COR-L47 (cell line): ENCODE measurements around the gene RICTOR.

Source experiments
- DNase-seq: peaks from one replicate; lab custom pipeline; 2025; lab: John Stamatoyannopoulos, UW

The RICTOR gene

GRCh38 chr5:39074017-39074814, at the start of gene RICTOR:
RICTOR (minus strand) TSS chr5:39074399; CDS start chr5:39074377, 22 bp downstream.
- peak; percentile 76 for DNase-seq

GRCh38 chr5:39121922-39122321, 47.7 kb upstream of the RICTOR start:
- no peak for DNase-seq

GRCh38 chr5:39121315-39121714, 47.1 kb upstream of the RICTOR start:
- no peak for DNase-seq

GRCh38 chr5:39120052-39120420, 45.8 kb upstream of the RICTOR start:
- no peak for DNase-seq

- DNase-seq: no peak
These were observed 45.3 kb upstream of the RICTOR start for GRCh38 chr5:39119404-39120051.

- no peak for DNase-seq
These were observed 44.4 kb upstream of the RICTOR start for GRCh38 chr5:39118638-39119037.

- no peak for DNase-seq
These were observed 43.2 kb upstream of the RICTOR start for GRCh38 chr5:39117401-39117800.

GRCh38 chr5:39116344-39117170, 42.4 kb upstream of the RICTOR start:
- DNase-seq: no peak

GRCh38 chr5:39115644-39116343, 41.6 kb upstream of the RICTOR start:
- DNase-seq: no peak

- no peak for DNase-seq
These were observed 40.0 kb upstream of the RICTOR start for GRCh38 chr5:39114155-39114554.

GRCh38 chr5:39113354-39113953, 39.3 kb upstream of the RICTOR start:
- no peak for DNase-seq

GRCh38 chr5:39109606-39110005, 35.4 kb upstream of the RICTOR start:
- no peak for DNase-seq

- DNase-seq: no peak
These were observed 34.8 kb upstream of the RICTOR start for GRCh38 chr5:39108987-39109386.

- DNase-seq: no peak
These were observed 33.2 kb upstream of the RICTOR start for GRCh38 chr5:39107350-39107749.

- no peak for DNase-seq
These were observed 32.1 kb upstream of the RICTOR start for GRCh38 chr5:39106322-39106721.

- no peak for DNase-seq
These were observed 30.0 kb upstream of the RICTOR start for GRCh38 chr5:39104221-39104620.

- no peak for DNase-seq
These were observed 28.5 kb upstream of the RICTOR start for GRCh38 chr5:39102684-39103155.

- no peak for DNase-seq
These were observed 26.7 kb upstream of the RICTOR start for GRCh38 chr5:39100851-39101396.

GRCh38 chr5:39100301-39100850, 26.2 kb upstream of the RICTOR start:
- no peak for DNase-seq

GRCh38 chr5:39099831-39100230, 25.6 kb upstream of the RICTOR start:
- DNase-seq: no peak

- DNase-seq: no peak
These were observed 19.2 kb upstream of the RICTOR start for GRCh38 chr5:39093352-39093751.
